GM23338 (cell line): ENCODE results near the gene DOCK4. TPM values are rescaled to one million over a fixed set of nuclear protein-coding genes. Genes with fewer than 3 reads are reported as not detected.

ENCODE experiments used
- ATAC-seq: fragments of 200-7000 bp; cut with Tn5 transposase; 3 replicates; pipeline ENCODE4 v1.9.1; 2020
- DNase-seq: peaks from one replicate; pipeline ENCODE4 v3.0.0-alpha.2; 2015; ENCODE audit warnings: low spot score
- H2AFZ ChIP-seq: fragments of 200-600 bp; sonication (generic); 2 replicates; pipeline ENCODE4 v1.8.0; 2016; ENCODE audit warnings: antibody characterized with exemption, mild to moderate bottlenecking, moderate library complexity
- H3F3A ChIP-seq: fragments of 200-600 bp; sonication (generic); replicated peaks from 2 replicates; pipeline ENCODE4 v1.8.0; 2017; ENCODE audit warnings: antibody characterized with exemption, mixed run types, low read depth
- H3K27ac ChIP-seq: fragments of 200-600 bp; sonication (generic); 2 replicates; pipeline ENCODE4 v1.6.1; 2016; ENCODE audit warnings: low read depth
- H3K27me3 ChIP-seq: fragments of 200-600 bp; sonication (generic); 2 replicates; pipeline ENCODE4 v1.8.0; 2016; ENCODE audit warnings: mild to moderate bottlenecking, mixed run types, moderate library complexity; ENCODE audit not compliant: insufficient read depth
- H3K36me3 ChIP-seq: fragments of 200-600 bp; sonication (generic); 2 replicates; pipeline ENCODE4 v1.8.0; 2016; ENCODE audit warnings: mild to moderate bottlenecking; ENCODE audit not compliant: insufficient read depth
- H3K4me1 ChIP-seq: fragments of 200-600 bp; sonication (generic); 2 replicates; pipeline ENCODE4 v1.8.0; 2016; ENCODE audit warnings: mild to moderate bottlenecking, moderate library complexity; ENCODE audit not compliant: insufficient read depth
- H3K4me2 ChIP-seq: fragments of 200-600 bp; sonication (generic); 2 replicates; pipeline ENCODE4 v1.7.1; 2017; ENCODE audit warnings: mixed run types
- H3K4me3 ChIP-seq: fragments of 200-600 bp; sonication (generic); 2 replicates; pipeline ENCODE4 v1.6.1; 2016; ENCODE audit warnings: mixed run types
- H3K79me2 ChIP-seq: fragments of 200-600 bp; sonication (generic); replicated peaks from 2 replicates; pipeline ENCODE4 v1.8.0; 2017; ENCODE audit warnings: mild to moderate bottlenecking; ENCODE audit not compliant: insufficient read depth
- H3K9me2 ChIP-seq: fragments of 200-600 bp; sonication (generic); 2 replicates; pipeline ENCODE4 v1.8.0; 2017; ENCODE audit not compliant: insufficient read depth
- H4K20me1 ChIP-seq: fragments of 200-600 bp; sonication (generic); replicated peaks from 2 replicates; pipeline ENCODE4 v1.8.0; 2017; ENCODE audit warnings: mild to moderate bottlenecking; ENCODE audit not compliant: insufficient read depth
- H3K27ac Mint-ChIP-seq: 2 replicates; pipeline ENCODE4 v1.8.0; 2020; ENCODE audit warnings: inconsistent platforms, mild to moderate bottlenecking, moderate library complexity, mixed read lengths
- H3K27me3 Mint-ChIP-seq: 3 replicates; pipeline ENCODE4 v1.8.0; 2022; ENCODE audit warnings: low read depth, mild to moderate bottlenecking, moderate library complexity, mixed read lengths, inconsistent platforms; ENCODE audit not compliant: insufficient read depth, poor library complexity
- H3K36me3 Mint-ChIP-seq: 3 replicates; pipeline ENCODE4 v1.8.0; 2021; ENCODE audit warnings: low read depth, mild to moderate bottlenecking, inconsistent platforms, moderate library complexity, mixed read lengths
- H3K4me1 Mint-ChIP-seq: 3 replicates; pipeline ENCODE4 v1.8.0; 2020; ENCODE audit warnings: mild to moderate bottlenecking, inconsistent platforms, mixed read lengths
- H3K4me3 Mint-ChIP-seq: 3 replicates; pipeline ENCODE4 v1.8.0; 2021; ENCODE audit warnings: moderate library complexity, mild to moderate bottlenecking, inconsistent platforms, mixed read lengths
- H3K9me3 Mint-ChIP-seq: 3 replicates; pipeline ENCODE4 v1.8.0; 2020; ENCODE audit warnings: moderate library complexity, mild to moderate bottlenecking, inconsistent platforms, mixed read lengths
- CREB1 ChIP-seq: fragments of 250-450 bp; sonication (Bioruptor Pico); IDR thresholded peaks from 2 replicates; pipeline ENCODE4 v1.5.0; 2020; ENCODE audit warnings: low read depth, mild to moderate bottlenecking, moderate library complexity
- EZH2 ChIP-seq: fragments of 200-600 bp; sonication (generic); IDR thresholded peaks from one replicate; pipeline ENCODE4 v1.8.0; 2017; ENCODE audit warnings: antibody characterized with exemption, mild to moderate bottlenecking, low read depth; ENCODE audit not compliant: unreplicated experiment
- EZH2phosphoT487 ChIP-seq: fragments of 200-600 bp; sonication (generic); IDR thresholded peaks from one replicate; pipeline ENCODE4 v1.8.1; 2018; ENCODE audit warnings: antibody characterized with exemption; ENCODE audit not compliant: unreplicated experiment
- JUNB ChIP-seq: IDR thresholded peaks from one replicate; pipeline ENCODE4 v1.6.1; 2016; ENCODE audit warnings: antibody characterized with exemption; ENCODE audit not compliant: unreplicated experiment
- NANOG ChIP-seq: IDR thresholded peaks from 2 replicates; pipeline ENCODE4 v1.6.1; 2016; ENCODE audit warnings: antibody characterized with exemption, borderline replicate concordance
- POLR2AphosphoS5 ChIP-seq: IDR thresholded peaks from 2 replicates; pipeline ENCODE4 v1.6.1; 2016; ENCODE audit warnings: antibody characterized with exemption, low read depth
- STAT1 ChIP-seq: IDR thresholded peaks from one replicate; pipeline ENCODE4 v1.6.1; 2016; ENCODE audit warnings: antibody characterized with exemption; ENCODE audit not compliant: unreplicated experiment
- ZNF114 ChIP-seq: fragments of 250-450 bp; sonication (Bioruptor Pico); IDR thresholded peaks from 2 replicates; pipeline ENCODE4 v1.5.0; 2020; ENCODE audit warnings: mild to moderate bottlenecking, moderate library complexity
- ZNF331 ChIP-seq: fragments of 250-450 bp; sonication (Bioruptor Pico); IDR thresholded peaks from 2 replicates; pipeline ENCODE4 v1.5.0; 2020; ENCODE audit warnings: low read depth, mild to moderate bottlenecking, moderate library complexity
- ZNF462 ChIP-seq: fragments of 250-450 bp; sonication (Bioruptor Pico); IDR thresholded peaks from 2 replicates; pipeline ENCODE4 v1.5.0; 2020; ENCODE audit warnings: mild to moderate bottlenecking, moderate library complexity
- polyA plus RNA-seq: library from polyadenylated mRNA; unstranded; fragments of >200 nt; fragmentation: Nextera tagmentation; extraction: Ambion mirVana; gene quantifications from 2 replicates; pipeline ENCODE4 v1.2.1, GENCODE V29; 2016
- total RNA-seq: library from RNA; depleted of rRNA; stranded (reverse); fragments of >200 nt; shearing (Covaris generic); gene quantifications from 2 replicates; pipeline ENCODE4 v1.2.3, GENCODE V29; 2014
- TF ChIP-seq, protein P1 (sequence below): IDR thresholded peaks from one replicate; pipeline ENCODE4 v1.6.1; 2018; ENCODE audit warnings: antibody characterized with exemption; ENCODE audit not compliant: unreplicated experiment
- TF ChIP-seq, protein P2 (sequence below), 2 experiments: fragments of 200-600 bp in 1 of 2; sonication (generic) in 1 of 2; conservative IDR thresholded peaks; 2 replicates each; pipeline versions ENCODE4 v1.5.1 to v1.6.1; 2016 to 2017; ENCODE audit warnings: antibody characterized with exemption in 2 of 2, low read depth in 2 of 2, mild to moderate bottlenecking in 2 of 2, moderate library complexity in 1 of 2
- TF ChIP-seq, protein P3 (sequence below): IDR thresholded peaks from 2 replicates; pipeline ENCODE4 v1.6.1; 2016; ENCODE audit warnings: antibody characterized with exemption

DOCK4 gene
- total and polyA plus RNA-seq, 2 experiments from 2014 or later: 6.3 to 33.8 TPM

- Histone ChIP-seq H3K4me1 (peaks cover 14% of the 10 kb centered on the region), H4K20me1 (no peaks in the 10 kb centered on the region), H3K4me2 (no peak overlapping the region), H3K27me3 (no peaks in the 10 kb centered on the region), H3K36me3 (no peaks in the 10 kb centered on the region), H3K79me2 (no peaks in the 10 kb centered on the region), H3K9me2 (no peaks in the 10 kb centered on the region), H3K27ac (no peak overlapping the region), H3F3A (no peaks in the 10 kb centered on the region), H3K4me3 (no peak overlapping the region), H2AFZ (no peak overlapping the region)
- Mint-ChIP-seq H3K36me3 (no peaks in the 10 kb centered on the region; the same call in 2 of the 3 replicates), H3K9me3 (no peaks in the 10 kb centered on the region; the same call in 2 of the 3 replicates), H3K27ac (no peak overlapping the region), H3K4me3 (no peak overlapping the region), H3K27me3 (no peaks in the 10 kb centered on the region), H3K4me1 (peaks cover 48% of the 10 kb centered on the region)
- no peak; the same call in 2 of the 3 replicates for ATAC-seq
- TF ChIP-seq, protein P1, sequence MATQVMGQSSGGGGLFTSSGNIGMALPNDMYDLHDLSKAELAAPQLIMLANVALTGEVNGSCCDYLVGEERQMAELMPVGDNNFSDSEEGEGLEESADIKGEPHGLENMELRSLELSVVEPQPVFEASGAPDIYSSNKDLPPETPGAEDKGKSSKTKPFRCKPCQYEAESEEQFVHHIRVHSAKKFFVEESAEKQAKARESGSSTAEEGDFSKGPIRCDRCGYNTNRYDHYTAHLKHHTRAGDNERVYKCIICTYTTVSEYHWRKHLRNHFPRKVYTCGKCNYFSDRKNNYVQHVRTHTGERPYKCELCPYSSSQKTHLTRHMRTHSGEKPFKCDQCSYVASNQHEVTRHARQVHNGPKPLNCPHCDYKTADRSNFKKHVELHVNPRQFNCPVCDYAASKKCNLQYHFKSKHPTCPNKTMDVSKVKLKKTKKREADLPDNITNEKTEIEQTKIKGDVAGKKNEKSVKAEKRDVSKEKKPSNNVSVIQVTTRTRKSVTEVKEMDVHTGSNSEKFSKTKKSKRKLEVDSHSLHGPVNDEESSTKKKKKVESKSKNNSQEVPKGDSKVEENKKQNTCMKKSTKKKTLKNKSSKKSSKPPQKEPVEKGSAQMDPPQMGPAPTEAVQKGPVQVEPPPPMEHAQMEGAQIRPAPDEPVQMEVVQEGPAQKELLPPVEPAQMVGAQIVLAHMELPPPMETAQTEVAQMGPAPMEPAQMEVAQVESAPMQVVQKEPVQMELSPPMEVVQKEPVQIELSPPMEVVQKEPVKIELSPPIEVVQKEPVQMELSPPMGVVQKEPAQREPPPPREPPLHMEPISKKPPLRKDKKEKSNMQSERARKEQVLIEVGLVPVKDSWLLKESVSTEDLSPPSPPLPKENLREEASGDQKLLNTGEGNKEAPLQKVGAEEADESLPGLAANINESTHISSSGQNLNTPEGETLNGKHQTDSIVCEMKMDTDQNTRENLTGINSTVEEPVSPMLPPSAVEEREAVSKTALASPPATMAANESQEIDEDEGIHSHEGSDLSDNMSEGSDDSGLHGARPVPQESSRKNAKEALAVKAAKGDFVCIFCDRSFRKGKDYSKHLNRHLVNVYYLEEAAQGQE: no peak
- no peak for TF ChIP-seq NANOG
- TF ChIP-seq EZH2phosphoT487: no peak
- TF ChIP-seq, protein P2, sequence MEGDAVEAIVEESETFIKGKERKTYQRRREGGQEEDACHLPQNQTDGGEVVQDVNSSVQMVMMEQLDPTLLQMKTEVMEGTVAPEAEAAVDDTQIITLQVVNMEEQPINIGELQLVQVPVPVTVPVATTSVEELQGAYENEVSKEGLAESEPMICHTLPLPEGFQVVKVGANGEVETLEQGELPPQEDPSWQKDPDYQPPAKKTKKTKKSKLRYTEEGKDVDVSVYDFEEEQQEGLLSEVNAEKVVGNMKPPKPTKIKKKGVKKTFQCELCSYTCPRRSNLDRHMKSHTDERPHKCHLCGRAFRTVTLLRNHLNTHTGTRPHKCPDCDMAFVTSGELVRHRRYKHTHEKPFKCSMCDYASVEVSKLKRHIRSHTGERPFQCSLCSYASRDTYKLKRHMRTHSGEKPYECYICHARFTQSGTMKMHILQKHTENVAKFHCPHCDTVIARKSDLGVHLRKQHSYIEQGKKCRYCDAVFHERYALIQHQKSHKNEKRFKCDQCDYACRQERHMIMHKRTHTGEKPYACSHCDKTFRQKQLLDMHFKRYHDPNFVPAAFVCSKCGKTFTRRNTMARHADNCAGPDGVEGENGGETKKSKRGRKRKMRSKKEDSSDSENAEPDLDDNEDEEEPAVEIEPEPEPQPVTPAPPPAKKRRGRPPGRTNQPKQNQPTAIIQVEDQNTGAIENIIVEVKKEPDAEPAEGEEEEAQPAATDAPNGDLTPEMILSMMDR (conservative IDR thresholded peaks at IDR 0.05; ENCODE audit: low read depth in 2 of 2): no peak
- TF ChIP-seq POLR2AphosphoS5: no peak
- TF ChIP-seq CREB1: no peak
- no peak for TF ChIP-seq ZNF331 (CRISPR knock-in tag)
- TF ChIP-seq ZNF114: no peak
- no peak for TF ChIP-seq STAT1
- no peak for TF ChIP-seq ZNF462
- TF ChIP-seq, protein P3, sequence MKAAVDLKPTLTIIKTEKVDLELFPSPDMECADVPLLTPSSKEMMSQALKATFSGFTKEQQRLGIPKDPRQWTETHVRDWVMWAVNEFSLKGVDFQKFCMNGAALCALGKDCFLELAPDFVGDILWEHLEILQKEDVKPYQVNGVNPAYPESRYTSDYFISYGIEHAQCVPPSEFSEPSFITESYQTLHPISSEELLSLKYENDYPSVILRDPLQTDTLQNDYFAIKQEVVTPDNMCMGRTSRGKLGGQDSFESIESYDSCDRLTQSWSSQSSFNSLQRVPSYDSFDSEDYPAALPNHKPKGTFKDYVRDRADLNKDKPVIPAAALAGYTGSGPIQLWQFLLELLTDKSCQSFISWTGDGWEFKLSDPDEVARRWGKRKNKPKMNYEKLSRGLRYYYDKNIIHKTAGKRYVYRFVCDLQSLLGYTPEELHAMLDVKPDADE: no peak
- TF ChIP-seq EZH2: no peak
- TF ChIP-seq JUNB: no peak
- DNase-seq: no peak
Measured at GRCh38 chr7:111954056-111954455, 252.1 kb downstream of the DOCK4 start.
